Measurements from ENCODE around the gene NDUFAF4. TPM values are rescaled to one million over a fixed set of nuclear protein-coding genes. Genes with fewer than 3 reads are reported as not detected.

Gene NDUFAF4
- total and polyA plus RNA-seq, 4 donors: 9.7 to 38.7 (median 15.9) TPM

- ATAC-seq (ENCODE audit: insufficient read depth, low FRiP score) (no peak), DNase-seq (no peak)
- no peak overlapping the region for H3K27ac ChIP-seq (ENCODE audit: low read depth in 1 of 2, low read length in 1 of 2)
- H3K9ac ChIP-seq (ENCODE audit: insufficient read depth in 1 of 2, low read length in 2 of 2): no peak overlapping the region
- no peaks in the 10 kb centered on the region for H3K36me3 ChIP-seq (ENCODE audit: control insufficient read depth in 4 of 4, insufficient read depth in 4 of 4, low read length in 4 of 4)
- WGBS, 2 donors: 63 to 78% methylated on average over 3 of the region's 3 CpGs
- H3K4me1 ChIP-seq (ENCODE audit: control insufficient read depth in 5 of 5, insufficient read depth in 5 of 5, low read length in 5 of 5): peaks cover 0 to 8% (median 0%) of the 10 kb centered on the region in 5 donors
- peaks cover 0 to 23% (median 20%) of the 10 kb centered on the region in 3 donors for H3K27me3 ChIP-seq (ENCODE audit: control insufficient read depth in 3 of 3, insufficient read depth in 3 of 3, low read length in 2 of 3)
- H3K4me3 ChIP-seq: no peak overlapping the region
- no peaks in the 10 kb centered on the region for H3K9me3 ChIP-seq (ENCODE audit: control insufficient read depth in 4 of 4, insufficient read depth in 3 of 4, low read length in 3 of 4)
- TF ChIP-seq CTCF (IDR thresholded peaks at IDR 0.05; ENCODE audit: control extremely low read depth, extremely low read depth): no peak
Observed at GRCh38 chr6:96926425-96926824, 28.7 kb upstream of the NDUFAF4 start.

GRCh38 chr6:96925290-96925687 is 27.6 kb upstream of the NDUFAF4 start:
- no peak for TF ChIP-seq CTCF (IDR thresholded peaks at IDR 0.05; ENCODE audit: control extremely low read depth, extremely low read depth)
- 35 to 44% methylated on average over 8 of the region's 8 CpGs for WGBS, 2 donors
- DNase-seq (no peak), ATAC-seq (ENCODE audit: insufficient read depth, low FRiP score) (no peak)
- Histone ChIP-seq H3K4me3 (no peak overlapping the region), H3K36me3 (ENCODE audit: control insufficient read depth in 4 of 4, insufficient read depth in 4 of 4, low read length in 4 of 4) (no peaks in the 10 kb centered on the region), H3K27ac (ENCODE audit: low read depth in 1 of 2, low read length in 1 of 2) (no peak overlapping the region), H3K9ac (ENCODE audit: insufficient read depth in 1 of 2, low read length in 2 of 2) (peak overlapping the region in 1 of 2 donors; percentile 40), H3K9me3 (ENCODE audit: control insufficient read depth in 4 of 4, insufficient read depth in 3 of 4, low read length in 3 of 4) (no peaks in the 10 kb centered on the region), H3K4me1 (ENCODE audit: control insufficient read depth in 5 of 5, insufficient read depth in 5 of 5, low read length in 5 of 5) (peaks cover 0 to 8% (median 0%) of the 10 kb centered on the region in 5 donors), H3K27me3 (ENCODE audit: control insufficient read depth in 3 of 3, insufficient read depth in 3 of 3, low read length in 2 of 3) (peaks cover 0 to 19% (median 18%) of the 10 kb centered on the region in 3 donors)

- Histone ChIP-seq H3K27me3 (ENCODE audit: control insufficient read depth in 3 of 3, insufficient read depth in 3 of 3, low read length in 2 of 3) (peaks cover 0 to 22% (median 18%) of the 10 kb centered on the region in 3 donors), H3K9ac (ENCODE audit: insufficient read depth in 1 of 2, low read length in 2 of 2) (peak overlapping the region; percentile 26 to 78), H3K27ac (ENCODE audit: low read depth in 1 of 2, low read length in 1 of 2) (peak overlapping the region; percentile 76 to 88), H3K4me3 (peak overlapping the region; percentile 51), H3K36me3 (ENCODE audit: control insufficient read depth in 4 of 4, insufficient read depth in 4 of 4, low read length in 4 of 4) (no peaks in the 10 kb centered on the region), H3K4me1 (ENCODE audit: control insufficient read depth in 5 of 5, insufficient read depth in 5 of 5, low read length in 5 of 5) (peaks cover 0 to 8% (median 0%) of the 10 kb centered on the region in 5 donors), H3K9me3 (ENCODE audit: control insufficient read depth in 4 of 4, insufficient read depth in 3 of 4, low read length in 3 of 4) (no peaks in the 10 kb centered on the region)
- ATAC-seq (ENCODE audit: insufficient read depth, low FRiP score) (peak; percentile 6), DNase-seq (peak in 2 of 3 donors; percentile 9 to 35)
- no peak for TF ChIP-seq CTCF (IDR thresholded peaks at IDR 0.05; ENCODE audit: control extremely low read depth, extremely low read depth)
- WGBS, 2 donors: 4% methylated on average over 32 to 34 of the region's 34 CpGs
Observed at GRCh38 chr6:96923871-96924493, 26.3 kb upstream of the NDUFAF4 start.

Data from lung (tissue), 12 donors.